Activated CD8-positive, alpha-beta memory T cell treated with anti-CD3 and anti-CD28 coated beads, Interleukin-2, amount 50 U/mL, for 1 hour (primary cell): ENCODE measurements around the gene PXMP4.
"Not testable (repeated sequence)": the region's sequence is repeated elsewhere in the genome, so short reads cannot be mapped to it uniquely, and the experiment has no call there.

Experiments used
- DNase-seq: peaks from one replicate; pipeline ENCODE4 v3.0.0-alpha.2; 2020; ENCODE audit errors: extremely low read depth

The PXMP4 gene

GRCh38 chr20:33703498-33704137 lies 16.5 kb downstream of the PXMP4 start:
- DNase-seq: no peak

- DNase-seq: no peak
Measured at GRCh38 chr20:33702861-33703260, 17.2 kb downstream of the PXMP4 start.

GRCh38 chr20:33701629-33702450 lies 18.3 kb downstream of the PXMP4 start:
- DNase-seq: no peak

- DNase-seq: not testable (repeated sequence)
Measured at GRCh38 chr20:33700696-33701441, 19.2 kb downstream of the PXMP4 start.

- not testable (repeated sequence) for DNase-seq
Measured at GRCh38 chr20:33698966-33699365, 21.1 kb downstream of the PXMP4 start.

- no peak for DNase-seq
Measured at GRCh38 chr20:33697129-33697528, 23.0 kb downstream of the PXMP4 start.

GRCh38 chr20:33696448-33696847 lies 23.7 kb downstream of the PXMP4 start:
- DNase-seq: no peak

- no peak for DNase-seq
Measured at GRCh38 chr20:33694639-33695012, 25.5 kb downstream of the PXMP4 start.

- no peak for DNase-seq
Measured at GRCh38 chr20:33693741-33694638, 26.1 kb downstream of the PXMP4 start.

GRCh38 chr20:33693289-33693688 lies 26.8 kb downstream of the PXMP4 start:
- DNase-seq: no peak

- peak; percentile 46 for DNase-seq
Measured at GRCh38 chr20:33689973-33690372, 30.1 kb downstream of the PXMP4 start.

GRCh38 chr20:33689493-33689892 lies 30.6 kb downstream of the PXMP4 start:
- DNase-seq: no peak

GRCh38 chr20:33688938-33689424 lies 31.1 kb downstream of the PXMP4 start:
- no peak for DNase-seq

GRCh38 chr20:33687993-33688937 lies 31.8 kb downstream of the PXMP4 start:
- no peak for DNase-seq

GRCh38 chr20:33687370-33687915 lies 32.7 kb downstream of the PXMP4 start:
- DNase-seq: no peak

- DNase-seq: no peak
Measured at GRCh38 chr20:33686984-33687366, 33.1 kb downstream of the PXMP4 start.

GRCh38 chr20:33686100-33686983 lies 33.8 kb downstream of the PXMP4 start, which contains the start of gene E2F1:
Gene E2F1 (minus strand): TSS chr20:33686385. CDS start chr20:33686264, 121 bp downstream.
- DNase-seq: peak; percentile 69

GRCh38 chr20:33685328-33686099 lies 34.6 kb downstream of the PXMP4 start:
- DNase-seq: no peak
